ENCODE results near the gene YPEL3.

DNA sequence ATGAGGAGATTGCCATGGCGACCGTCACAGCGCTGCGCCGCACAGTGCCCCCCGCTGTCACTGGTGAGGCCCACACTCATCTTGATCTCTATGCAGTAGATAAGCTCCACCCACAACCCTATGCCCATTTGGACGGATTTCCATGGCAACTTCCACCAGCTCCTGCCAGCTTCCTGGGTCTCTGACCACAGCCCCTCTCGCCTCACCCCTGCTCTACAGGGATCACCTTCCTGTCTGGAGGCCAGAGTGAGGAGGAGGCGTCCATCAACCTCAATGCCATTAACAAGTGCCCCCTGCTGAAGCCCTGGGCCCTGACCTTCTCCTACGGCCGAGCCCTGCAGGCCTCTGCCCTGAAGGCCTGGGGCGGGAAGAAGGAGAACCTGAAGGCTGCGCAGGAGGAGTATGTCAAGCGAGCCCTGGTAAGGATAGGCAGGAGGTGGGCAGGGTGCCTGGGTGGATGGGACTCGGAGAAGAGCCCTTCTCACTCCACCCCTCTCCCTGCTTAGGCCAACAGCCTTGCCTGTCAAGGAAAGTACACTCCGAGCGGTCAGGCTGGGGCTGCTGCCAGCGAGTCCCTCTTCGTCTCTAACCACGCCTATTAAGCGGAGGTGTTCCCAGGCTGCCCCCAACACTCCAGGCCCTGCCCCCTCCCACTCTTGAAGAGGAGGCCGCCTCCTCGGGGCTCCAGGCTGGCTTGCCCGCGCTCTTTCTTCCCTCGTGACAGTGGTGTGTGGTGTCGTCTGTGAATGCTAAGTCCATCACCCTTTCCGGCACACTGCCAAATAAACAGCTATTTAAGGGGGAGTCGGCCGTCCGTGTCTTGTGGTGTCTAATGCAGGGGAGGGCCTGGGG is 26.2 kb downstream of the YPEL3 start:
- TF ChIP-seq EZH2 (IDR thresholded peaks at IDR 0.05), result no peak
- no peak for TF ChIP-seq EZH2phosphoT487 (IDR thresholded peaks at IDR 0.05)

Data from neural progenitor cell (in vitro differentiated cells).